ENCODE data around the gene MFSD6. TPM values are rescaled to one million over a fixed set of nuclear protein-coding genes. Genes with fewer than 3 reads are reported as not detected.
"Not testable (repeated sequence)": the region's sequence is repeated elsewhere in the genome, so short reads cannot be mapped to it uniquely, and the experiment has no call there.

The MFSD6 gene
- 10 to 100 TPM; 30.1 to 35.4 TPM for total RNA-seq

DNA sequence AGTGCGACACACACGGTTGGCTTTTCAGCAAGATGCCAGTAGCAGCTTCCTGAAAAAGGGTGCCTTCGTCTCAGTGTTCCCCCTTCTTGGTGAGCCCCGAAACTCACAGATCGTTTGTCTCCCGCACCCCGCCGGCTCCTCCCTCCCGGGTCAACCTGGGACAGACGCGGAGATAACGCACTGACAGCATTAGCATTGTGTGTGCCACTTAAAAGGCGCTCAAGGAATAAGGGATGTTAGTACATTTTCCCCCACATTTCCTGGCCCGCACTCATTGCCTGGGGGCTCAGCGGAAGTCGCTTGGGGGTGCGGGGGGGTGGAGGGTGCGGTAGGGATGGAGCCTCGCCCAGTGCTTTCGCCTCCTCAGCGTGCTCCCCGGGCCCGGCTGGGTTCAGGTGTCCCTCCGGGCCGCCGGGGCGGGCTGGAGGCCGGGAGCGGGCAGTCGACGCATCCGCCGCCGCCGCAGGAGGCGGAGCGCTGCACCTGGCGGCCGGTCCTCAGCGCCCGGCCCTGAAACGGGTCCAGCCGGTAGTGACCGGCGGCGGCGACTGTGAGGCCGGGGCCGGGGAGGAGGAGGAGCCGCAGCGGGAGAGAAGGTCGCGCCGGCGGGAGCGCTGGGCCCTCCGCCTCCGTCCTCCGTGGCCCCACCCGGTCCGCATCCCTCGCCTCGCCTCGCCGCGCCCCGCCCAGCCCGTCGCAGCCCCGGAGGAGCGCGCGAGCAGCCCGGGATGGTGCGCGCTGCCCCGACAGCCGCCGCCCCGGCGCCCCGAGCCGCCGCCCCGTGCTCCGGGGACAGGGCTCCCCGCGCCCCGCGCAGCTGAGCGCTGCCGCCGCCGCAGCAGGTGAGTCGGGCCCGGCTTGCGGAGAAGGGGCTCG lies at the start of gene MFSD6:
TSS of gene MFSD6 (plus strand) at position 694 of the 876 bp plus-strand sequence. CDS start 27,675 bp downstream, outside the sequence.
- ChIA-PET CTCF (interaction anchor here (0.8 to 1.4 kb wide), 5 partner anchors 8 to 736 kb away, joined by 3 to 6 read pairs (median 3); no protein-coding TSS in a partner anchor), POLR2A (interaction anchor here (0.8 to 1.2 kb wide), 3 partner anchors 130 to 473 kb away, joined by 3 read pairs; partner anchors contain the start of gene GLS)
- ATAC-seq (peak; percentile 52), DNase-seq (peak; percentile 74)
- intact Hi-C loops (cut with DNase I, micrococcal nuclease): loop anchor here (1.0 to 10.0 kb wide), 11 partner anchors 86 to 963 kb away; partner anchors contain the start of genes NEMP2 (in 2 of the 2), GLS (in 1 of the 2), HIBCH (in 1 of the 2) and NAB1 (in 1 of the 2)
- H3K36me3 Mint-ChIP-seq (ENCODE audit: low read depth): peaks cover 3% of the 10 kb centered on the region
- peak within 1 kb of the TSS; percentile 90 for H3K27ac Mint-ChIP-seq
- H3K27me3 Mint-ChIP-seq: no peaks in the 10 kb centered on the region
- H3K9me3 Mint-ChIP-seq (ENCODE audit: low read depth): no peaks in the 10 kb centered on the region
- peak within 1 kb of the TSS; percentile 81 for H3K4me3 Mint-ChIP-seq
- H3K4me1 Mint-ChIP-seq: peaks cover 40% of the 10 kb centered on the region

DNA sequence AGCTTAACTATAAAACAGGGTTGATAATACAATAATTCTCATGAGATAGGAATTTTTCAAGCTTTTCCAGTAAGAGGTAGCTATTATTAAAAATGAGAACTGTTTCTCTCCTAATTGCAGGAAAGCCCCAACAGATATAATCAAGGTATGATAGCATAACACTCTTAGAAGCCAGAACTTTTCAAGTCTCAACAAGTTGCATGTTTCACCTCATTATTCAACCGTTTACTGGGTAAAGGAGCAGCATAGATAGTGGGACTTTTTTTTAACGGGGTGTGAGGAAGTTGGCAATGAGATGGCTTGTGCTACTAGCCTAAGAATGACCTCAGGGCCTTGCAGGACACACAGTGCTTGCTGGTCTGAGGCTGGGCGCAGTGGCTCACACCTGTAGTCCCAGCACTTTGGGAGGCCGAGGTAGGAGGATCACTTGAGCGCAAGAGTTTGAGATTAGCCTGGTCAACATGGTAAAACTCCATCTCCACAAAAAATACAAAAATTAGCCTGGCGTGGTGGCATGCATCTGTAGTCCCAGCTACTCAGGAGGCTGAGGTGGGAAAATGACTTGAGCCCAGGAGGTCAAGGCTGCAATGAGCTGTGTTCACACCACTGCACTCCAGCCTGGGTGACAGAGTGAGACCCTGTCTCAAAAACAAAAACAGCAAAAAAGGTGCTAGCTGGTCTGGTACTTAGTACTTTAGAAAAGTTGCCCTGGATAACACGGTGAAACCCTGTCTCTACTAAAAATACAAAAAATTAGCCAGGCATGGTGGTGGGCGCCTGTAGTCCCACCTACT lies 49.3 kb upstream of the MFSD6 start:
- H3K9me3 Mint-ChIP-seq (ENCODE audit: low read depth); H3K27me3 Mint-ChIP-seq; H3K36me3 Mint-ChIP-seq (ENCODE audit: low read depth); intact Hi-C loops (cut with DNase I, micrococcal nuclease); POLR2A ChIA-PET; DNase-seq; H3K4me3 Mint-ChIP-seq; ATAC-seq; H3K27ac Mint-ChIP-seq: not testable (repeated sequence)
- CTCF ChIA-PET: interaction anchor here (0.6 to 2.8 kb wide), 5 partner anchors 15 to 700 kb away, joined by 3 to 12 read pairs (median 4); partner anchors contain the start of gene INPP1
- H3K4me1 Mint-ChIP-seq: peaks cover 23% of the 10 kb centered on the region

DNA sequence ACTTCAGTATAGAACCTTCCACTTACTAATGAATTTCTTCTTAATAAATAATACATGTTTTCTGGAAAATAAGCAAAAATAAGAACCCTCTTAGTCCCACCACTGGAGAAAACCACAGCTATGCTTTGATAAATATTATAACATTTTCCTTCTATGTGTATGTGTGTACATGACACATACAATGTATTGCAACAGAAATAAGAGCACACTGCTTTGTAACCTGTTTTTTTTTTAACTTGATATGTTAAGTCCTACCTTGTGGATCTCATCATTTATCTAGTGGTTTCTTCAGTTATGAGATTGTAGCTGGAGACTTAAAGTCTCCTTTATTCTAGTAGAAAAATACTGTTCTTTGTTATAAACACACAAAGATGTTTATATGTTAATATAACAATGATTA lies 47.6 kb upstream of the MFSD6 start:
- ChIA-PET CTCF (interaction anchor here (0.6 to 2.8 kb wide), 5 partner anchors 16 to 262 kb away, joined by 3 to 12 read pairs (median 3); partner anchors contain the start of gene INPP1), POLR2A (no interaction called here)
- H3K9me3 Mint-ChIP-seq (ENCODE audit: low read depth): no peaks in the 10 kb centered on the region
- no peak for DNase-seq
- peak overlapping the region; percentile 87 for H3K27ac Mint-ChIP-seq
- no peak for ATAC-seq
- intact Hi-C loops (cut with DNase I, micrococcal nuclease): no loop called here
- no peaks in the 10 kb centered on the region for H3K36me3 Mint-ChIP-seq (ENCODE audit: low read depth)
- H3K4me3 Mint-ChIP-seq: peak overlapping the region; percentile 84
- peaks cover 23% of the 10 kb centered on the region for H3K4me1 Mint-ChIP-seq
- no peaks in the 10 kb centered on the region for H3K27me3 Mint-ChIP-seq

DNA sequence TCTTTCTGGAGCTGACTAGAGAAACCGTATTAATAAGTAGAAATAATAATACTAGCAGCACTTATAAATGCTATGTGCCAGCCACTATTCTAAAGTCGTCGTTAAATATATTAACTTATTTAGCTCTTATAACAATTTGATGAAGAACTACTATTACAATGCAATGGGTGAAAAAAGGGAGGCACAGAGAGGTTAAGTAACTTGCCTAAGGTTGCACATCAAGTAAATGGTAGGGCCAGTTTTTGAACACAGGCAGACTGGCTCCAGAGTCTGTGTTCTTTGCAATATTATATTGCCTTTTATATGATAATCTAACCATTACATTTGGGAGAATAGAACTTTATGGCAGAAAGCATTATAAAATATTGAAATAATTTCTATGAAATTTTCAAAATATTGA lies 47.2 kb upstream of the MFSD6 start:
- POLR2A ChIA-PET: no interaction called here
- DNase-seq (no peak), ATAC-seq (no peak)
- CTCF ChIA-PET: interaction anchor here (0.6 to 2.8 kb wide), 3 partner anchors 16 to 36 kb away, joined by 3 to 12 read pairs (median 7); partner anchors contain the start of gene INPP1
- Mint-ChIP-seq H3K4me1 (peaks cover 23% of the 10 kb centered on the region), H3K27me3 (no peaks in the 10 kb centered on the region), H3K9me3 (ENCODE audit: low read depth) (no peaks in the 10 kb centered on the region), H3K27ac (no peak overlapping the region), H3K4me3 (no peak overlapping the region), H3K36me3 (ENCODE audit: low read depth) (no peaks in the 10 kb centered on the region)
- intact Hi-C loops (cut with DNase I, micrococcal nuclease): no loop called here

DNA sequence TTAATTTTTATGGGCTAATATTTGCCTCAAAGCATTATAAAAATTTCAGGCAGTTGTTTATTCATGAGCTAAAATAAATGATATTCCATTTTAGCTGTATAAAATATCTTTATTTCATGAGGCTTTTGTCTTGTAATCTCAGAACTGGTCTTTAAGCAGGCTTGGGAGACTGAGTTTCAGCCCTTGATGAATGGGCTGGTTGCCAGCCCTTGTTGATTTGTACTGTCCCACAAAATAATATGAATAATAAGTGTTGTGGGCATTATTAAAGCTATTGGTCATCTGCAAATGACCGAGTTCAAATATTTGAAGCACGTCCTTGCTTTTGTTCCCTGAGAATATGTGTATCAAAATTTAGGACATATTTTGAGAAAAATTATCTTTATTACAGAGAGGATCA lies 46.6 kb upstream of the MFSD6 start:
- DNase-seq: no peak
- Mint-ChIP-seq H3K4me1 (peaks cover 23% of the 10 kb centered on the region), H3K27me3 (no peaks in the 10 kb centered on the region), H3K27ac (no peak overlapping the region), H3K36me3 (ENCODE audit: low read depth) (no peaks in the 10 kb centered on the region), H3K4me3 (no peak overlapping the region), H3K9me3 (ENCODE audit: low read depth) (no peaks in the 10 kb centered on the region)
- POLR2A ChIA-PET: no interaction called here
- ATAC-seq: no peak
- CTCF ChIA-PET: interaction anchor here (0.5 kb wide), 1 partner anchor 146 kb away, joined by 3 read pairs; no protein-coding TSS in a partner anchor
- intact Hi-C loops (cut with DNase I, micrococcal nuclease): no loop called here

DNA sequence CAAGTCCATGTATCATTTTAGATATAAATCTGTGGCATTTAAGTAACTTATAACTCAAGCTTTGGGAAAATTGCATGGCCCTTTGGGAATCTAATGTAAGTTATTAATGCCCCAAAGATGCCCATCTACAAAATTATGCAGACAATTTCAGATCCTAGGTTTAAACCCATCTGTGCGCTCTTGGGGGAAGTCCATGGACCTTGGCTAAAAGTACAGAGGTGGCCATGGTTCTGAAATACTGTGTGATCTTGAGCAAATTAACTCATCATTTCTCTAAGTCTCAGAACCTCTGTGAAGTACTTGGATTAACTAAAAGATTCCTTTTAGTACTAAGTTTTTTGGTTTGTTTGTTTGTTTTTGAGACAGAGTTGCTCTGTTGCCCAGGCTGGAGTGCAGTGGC lies 45.3 kb upstream of the MFSD6 start:
- Mint-ChIP-seq H3K9me3 (ENCODE audit: low read depth) (no peaks in the 10 kb centered on the region), H3K27ac (no peak overlapping the region), H3K36me3 (ENCODE audit: low read depth) (no peaks in the 10 kb centered on the region), H3K4me1 (peaks cover 23% of the 10 kb centered on the region), H3K4me3 (no peak overlapping the region), H3K27me3 (no peaks in the 10 kb centered on the region)
- POLR2A ChIA-PET: no interaction called here
- intact Hi-C loops (cut with DNase I, micrococcal nuclease): no loop called here
- DNase-seq: no peak
- ATAC-seq: no peak
- CTCF ChIA-PET: no interaction called here

DNA sequence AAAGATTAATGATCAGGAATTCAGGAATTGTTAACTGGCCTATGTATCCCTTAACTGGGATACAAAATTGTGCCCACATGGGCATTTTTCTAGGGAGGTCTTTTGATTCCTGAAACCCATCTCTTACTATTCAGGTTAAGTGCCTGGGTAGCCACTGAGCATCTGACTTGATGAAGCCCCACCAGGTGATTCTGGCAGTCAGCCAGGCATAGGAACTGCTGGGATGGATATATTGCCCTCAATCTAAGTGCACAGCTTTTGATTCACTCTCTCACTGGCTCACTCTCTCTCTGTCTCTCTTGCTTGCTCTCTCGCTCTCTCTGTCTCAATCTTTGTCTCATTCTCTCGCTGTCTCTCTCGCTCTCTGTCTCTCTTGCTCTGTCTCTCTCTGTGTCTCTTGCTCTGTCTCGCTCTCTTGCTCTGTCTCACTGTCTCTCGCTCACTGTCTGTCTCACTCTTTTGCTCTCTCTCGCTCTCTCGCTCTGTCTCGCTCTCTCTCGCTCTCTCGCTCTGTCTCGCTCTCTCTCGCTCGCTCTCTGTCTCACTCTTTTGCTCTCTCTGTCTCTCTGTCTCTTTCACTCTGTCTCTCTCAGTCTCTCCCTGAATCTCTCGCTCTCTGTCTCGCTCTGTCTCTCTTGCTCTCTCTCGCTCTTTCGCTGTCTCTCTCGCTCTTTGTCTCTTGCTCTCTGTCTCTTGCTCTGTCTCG lies 42.5 kb upstream of the MFSD6 start:
- Mint-ChIP-seq H3K27me3 (no peaks in the 10 kb centered on the region), H3K9me3 (ENCODE audit: low read depth) (no peaks in the 10 kb centered on the region), H3K36me3 (ENCODE audit: low read depth) (no peaks in the 10 kb centered on the region), H3K4me1 (peaks cover 6% of the 10 kb centered on the region), H3K4me3 (no peak overlapping the region), H3K27ac (no peak overlapping the region)
- ATAC-seq: no peak
- ChIA-PET CTCF (interaction anchor here (0.6 kb wide), 1 partner anchor 284 kb away, joined by 3 read pairs; no protein-coding TSS in a partner anchor), POLR2A (no interaction called here)
- intact Hi-C loops (cut with DNase I, micrococcal nuclease): no loop called here
- DNase-seq: no peak

DNA sequence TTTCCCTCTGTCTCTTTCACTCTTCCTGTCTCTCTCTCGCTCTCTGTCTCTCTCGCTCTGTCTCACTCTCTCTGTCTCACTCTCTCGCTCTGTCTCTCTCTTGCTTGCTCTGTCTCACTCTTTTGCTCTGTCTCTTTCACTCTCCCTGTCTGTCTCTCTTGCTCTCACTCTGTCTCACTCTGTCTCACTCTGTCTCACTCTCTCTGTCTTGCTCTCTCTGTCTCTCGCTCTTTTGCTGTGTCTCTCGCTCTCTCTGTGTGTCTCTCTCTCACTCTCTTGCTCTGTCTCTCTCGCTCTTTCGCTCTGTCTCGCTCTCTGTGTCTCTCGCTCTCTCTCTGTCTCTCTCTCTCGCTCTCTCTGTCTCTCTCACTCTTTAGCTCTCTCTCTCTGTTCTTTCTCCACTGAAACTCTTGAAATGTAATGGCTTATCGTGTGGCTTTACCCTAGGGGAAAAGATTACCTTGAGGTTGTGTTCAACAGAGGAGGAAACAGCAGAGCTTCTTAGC lies 41.9 kb upstream of the MFSD6 start:
- H3K4me1 Mint-ChIP-seq: peaks cover 6% of the 10 kb centered on the region
- H3K4me3 Mint-ChIP-seq: no peak overlapping the region
- intact Hi-C loops (cut with DNase I, micrococcal nuclease): no loop called here
- H3K27me3 Mint-ChIP-seq: no peaks in the 10 kb centered on the region
- H3K36me3 Mint-ChIP-seq (ENCODE audit: low read depth): no peaks in the 10 kb centered on the region
- ATAC-seq: no peak
- DNase-seq: no peak
- no peaks in the 10 kb centered on the region for H3K9me3 Mint-ChIP-seq (ENCODE audit: low read depth)
- no peak overlapping the region for H3K27ac Mint-ChIP-seq
- CTCF ChIA-PET: interaction anchor here (1.3 kb wide), 1 partner anchor 98 kb away, joined by 3 read pairs; no protein-coding TSS in a partner anchor
- POLR2A ChIA-PET: no interaction called here

DNA sequence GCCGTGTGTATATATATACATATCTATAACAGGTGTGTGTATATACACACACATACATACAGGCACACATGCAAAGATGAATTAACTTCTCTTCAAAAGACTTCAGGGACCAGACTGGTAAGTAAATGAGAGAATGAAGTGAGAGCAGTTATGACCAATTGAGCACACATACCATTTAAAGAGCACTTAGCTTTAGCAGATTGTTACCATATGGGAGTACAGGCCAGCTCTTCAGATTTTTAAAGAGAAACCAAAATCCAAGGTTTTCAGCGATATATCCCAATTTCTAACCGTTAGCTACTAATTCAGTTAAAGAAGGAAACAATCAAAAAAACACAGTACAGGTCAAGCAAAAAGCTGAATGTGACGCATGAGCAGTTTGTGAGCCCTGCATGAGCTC lies 41.1 kb upstream of the MFSD6 start:
- CTCF ChIA-PET: interaction anchor here (0.8 to 1.3 kb wide), 2 partner anchors 34 to 97 kb away, joined by 3 read pairs; no protein-coding TSS in a partner anchor
- no peak overlapping the region for H3K27ac Mint-ChIP-seq

DNA sequence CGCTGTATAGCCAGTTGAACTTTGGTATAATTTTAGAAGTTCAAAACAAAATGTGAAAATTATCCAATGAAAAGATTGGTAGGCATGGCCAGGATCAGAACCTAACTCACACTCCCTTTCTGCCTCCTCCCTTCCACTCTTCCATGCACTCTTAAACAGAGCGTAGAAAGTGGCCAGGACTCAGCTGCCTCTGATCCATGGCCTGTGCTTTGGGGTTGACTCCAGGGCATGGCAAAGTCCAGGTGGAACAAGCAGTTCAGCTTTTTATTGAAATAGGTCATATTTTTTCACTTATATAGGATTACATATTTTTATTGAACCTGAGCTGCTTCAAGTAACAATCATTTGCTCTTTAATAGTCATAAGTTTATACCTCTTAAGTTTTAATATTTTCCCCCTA lies 38.5 kb upstream of the MFSD6 start:
- no peaks in the 10 kb centered on the region for H3K4me1 Mint-ChIP-seq

More for the DNA sequence above, 41.1 kb upstream of the MFSD6 start:
- Mint-ChIP-seq H3K9me3 (ENCODE audit: low read depth) (no peaks in the 10 kb centered on the region), H3K4me3 (no peak overlapping the region), H3K27me3 (no peaks in the 10 kb centered on the region), H3K36me3 (ENCODE audit: low read depth) (no peaks in the 10 kb centered on the region), H3K4me1 (peaks cover 3% of the 10 kb centered on the region)
- POLR2A ChIA-PET: interaction anchor here (0.7 kb wide), 1 partner anchor 49 kb away, joined by 3 read pairs; no protein-coding TSS in a partner anchor
- no peak for DNase-seq
- intact Hi-C loops (cut with DNase I, micrococcal nuclease): no loop called here
- ATAC-seq: no peak

More for the DNA sequence above, 38.5 kb upstream of the MFSD6 start:
- Mint-ChIP-seq H3K4me3 (no peak overlapping the region), H3K36me3 (ENCODE audit: low read depth) (no peaks in the 10 kb centered on the region), H3K27ac (no peak overlapping the region), H3K27me3 (no peaks in the 10 kb centered on the region), H3K9me3 (ENCODE audit: low read depth) (no peaks in the 10 kb centered on the region)
- intact Hi-C loops (cut with DNase I, micrococcal nuclease): loop anchor here in 1 of 2 experiments (5.0 kb wide), 2 partner anchors 92 to 347 kb away; no protein-coding TSS in a partner anchor
- DNase-seq (no peak), ATAC-seq (no peak)
- ChIA-PET POLR2A (no interaction called here), CTCF (interaction anchor here (1.0 to 1.3 kb wide), 3 partner anchors 21 to 286 kb away, joined by 3 to 4 read pairs (median 3); no protein-coding TSS in a partner anchor)
